Activated CD4-positive, alpha-beta T cell treated with anti-CD3 and anti-CD28 coated beads for 24 hours (primary cell): ENCODE data around the gene CCL23.
"Not testable (repeated sequence)": the region's sequence is repeated elsewhere in the genome, so short reads cannot be mapped to it uniquely, and the experiment has no call there.

Source experiments
- DNase-seq, 2 donors: peaks; one replicate each; pipeline ENCODE4 v3.0.0-alpha.2; 2020; ENCODE audit warnings: low read depth in 2 of 2

The CCL23 gene, protein sequence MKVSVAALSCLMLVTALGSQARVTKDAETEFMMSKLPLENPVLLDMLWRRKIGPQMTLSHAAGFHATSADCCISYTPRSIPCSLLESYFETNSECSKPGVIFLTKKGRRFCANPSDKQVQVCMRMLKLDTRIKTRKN

DNA sequence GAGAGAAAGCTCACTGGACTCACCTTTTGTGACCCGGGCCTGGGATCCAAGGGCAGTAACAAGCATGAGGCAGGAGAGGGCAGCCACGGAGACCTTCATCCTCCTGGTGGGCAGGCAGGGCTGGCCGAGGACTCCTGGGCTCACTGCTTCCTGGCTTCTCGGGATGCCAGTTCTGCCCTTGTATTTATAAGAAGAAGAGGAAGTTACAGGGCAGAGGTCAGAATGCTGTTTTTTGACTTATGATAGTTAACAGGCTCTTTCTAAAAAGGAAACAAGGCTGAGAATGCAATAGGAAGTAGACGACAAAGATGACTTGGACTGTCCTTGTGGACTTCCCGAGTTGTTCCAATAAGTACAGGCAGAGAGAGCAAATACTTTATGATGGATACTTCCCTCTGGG, at the start of gene CCL23:
Gene CCL23, minus strand, starts transcription at position 174 of the 400 bp plus-strand sequence. Its CDS starts 75 bp downstream, at position 99.
- DNase-seq: no peak

DNA sequence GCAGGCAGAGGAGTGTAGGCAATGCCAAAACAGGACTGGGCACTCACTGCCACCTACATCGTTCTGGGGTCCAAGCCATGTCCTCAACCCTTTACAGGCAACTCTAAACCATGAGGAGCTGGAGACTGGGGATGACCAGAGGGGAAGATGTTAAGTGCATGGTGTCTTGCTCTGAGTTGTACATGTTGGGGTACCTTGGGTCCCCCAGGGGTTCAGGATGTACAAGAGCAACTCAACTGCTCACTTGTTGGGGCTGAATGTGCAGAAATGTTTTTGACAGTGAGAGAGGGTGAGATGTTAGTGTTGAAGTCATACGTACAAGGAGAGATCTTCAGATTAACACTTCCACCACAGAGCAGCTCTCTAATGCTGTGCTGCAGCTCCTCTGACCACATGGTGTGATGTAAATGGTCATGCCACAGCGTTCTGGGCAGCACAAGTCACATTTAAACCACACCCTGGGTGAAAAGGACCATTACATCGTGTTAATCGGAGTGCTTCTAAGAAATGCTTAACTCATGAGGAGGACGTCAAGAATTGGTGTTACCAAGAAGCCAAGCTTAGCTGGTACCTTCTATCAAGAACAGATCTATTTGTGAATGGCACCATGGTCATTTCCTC, 48.7 kb upstream of the CCL23 start:
- no peak for DNase-seq

DNA sequence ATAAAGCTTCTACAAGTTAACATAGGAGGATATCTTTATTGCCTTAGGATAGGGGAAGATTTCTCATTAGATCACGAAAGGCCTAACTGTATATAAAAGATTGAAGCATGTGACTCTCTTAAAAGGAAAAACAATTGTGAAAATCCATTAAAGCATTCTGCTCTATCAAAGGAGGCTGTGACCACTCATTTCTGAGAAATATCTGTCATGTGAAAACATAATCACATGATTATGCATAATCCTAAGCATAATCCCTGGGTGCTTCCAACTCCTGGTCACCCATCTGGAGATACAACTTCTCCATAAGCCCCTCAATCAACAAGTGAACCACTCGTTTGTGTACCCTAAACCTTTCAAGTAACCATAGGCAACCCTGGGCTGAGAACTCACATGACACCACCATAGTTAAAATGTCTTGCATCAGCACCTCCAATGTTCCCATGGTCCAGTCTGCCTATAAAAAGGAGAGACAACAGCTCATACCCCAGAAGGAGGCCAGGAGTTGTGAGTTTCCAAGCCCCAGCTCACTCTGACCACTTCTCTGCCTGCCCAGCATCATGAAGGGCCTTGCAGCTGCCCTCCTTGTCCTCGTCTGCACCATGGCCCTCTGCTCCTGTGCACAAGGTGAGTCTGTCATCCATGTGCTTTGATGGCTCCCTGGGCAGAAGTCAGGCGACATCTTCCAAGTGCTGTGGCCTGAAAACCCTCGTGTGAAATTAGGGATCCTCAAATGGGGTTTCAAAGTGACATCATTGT, 46.2 kb upstream of the CCL23 start, which contains the start of gene CCL18:
Gene CCL18, plus strand, starts transcription at position 487 of the 756 bp plus-strand sequence. Its CDS starts 71 bp downstream, at position 558.
- DNase-seq: no peak

DNA sequence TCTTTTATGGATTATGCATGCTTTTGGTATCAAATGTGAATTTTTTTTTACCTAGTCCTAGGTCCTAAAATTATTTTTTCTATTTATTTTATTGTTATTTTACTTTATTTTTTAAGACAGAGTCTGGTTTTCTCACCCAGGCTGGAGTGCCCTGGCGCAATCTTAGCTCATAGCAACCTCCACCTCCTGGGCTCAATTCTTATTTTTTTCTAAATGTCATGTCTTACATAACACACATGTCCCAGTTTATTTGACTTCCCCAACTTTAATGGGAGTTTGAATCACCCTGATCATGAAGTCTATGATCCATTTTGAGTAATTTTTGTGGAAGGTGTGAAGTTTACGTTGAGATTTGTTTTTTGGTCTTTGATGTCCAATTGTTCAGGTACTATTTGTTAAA, 43.0 kb upstream of the CCL23 start:
- DNase-seq: no peak

DNA sequence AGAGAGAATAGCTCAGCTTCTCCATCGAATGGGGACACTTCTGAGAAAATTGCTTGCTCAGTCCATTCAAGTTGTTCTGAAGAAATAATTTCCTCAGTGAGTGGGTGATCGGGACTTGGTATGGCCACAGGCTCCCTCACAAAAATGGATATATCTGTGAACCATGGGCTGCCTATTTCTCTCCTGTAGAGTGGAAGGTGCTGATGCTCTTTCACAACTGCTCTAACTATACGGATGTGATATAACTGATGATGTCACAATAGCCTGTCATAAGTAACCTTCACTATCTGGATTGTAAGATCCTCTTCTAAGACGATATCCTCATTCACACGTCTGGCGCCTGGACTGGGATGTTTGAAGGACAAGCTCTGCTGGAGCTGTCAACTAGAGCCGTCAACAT, 41.6 kb upstream of the CCL23 start:
- no peak for DNase-seq

DNA sequence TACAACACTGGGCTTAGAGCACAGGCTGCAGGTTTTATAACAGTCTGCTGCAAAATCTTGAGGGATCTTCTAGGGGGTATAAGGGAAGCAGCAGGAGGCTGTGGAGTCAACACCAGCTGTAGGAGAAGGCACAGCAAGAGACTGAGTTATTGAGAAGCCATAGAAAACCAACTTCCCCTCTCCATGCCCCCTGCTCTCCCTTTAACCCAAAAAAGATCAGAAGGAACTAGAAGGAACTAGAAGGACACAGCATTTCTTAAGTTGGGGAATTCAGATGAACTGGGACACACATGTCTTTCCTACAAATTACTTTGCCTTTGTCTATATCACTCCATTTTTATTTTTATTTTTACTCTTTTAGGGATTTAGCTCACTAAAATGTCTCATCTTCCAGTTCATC, 40.1 kb upstream of the CCL23 start:
- no peak for DNase-seq

DNA sequence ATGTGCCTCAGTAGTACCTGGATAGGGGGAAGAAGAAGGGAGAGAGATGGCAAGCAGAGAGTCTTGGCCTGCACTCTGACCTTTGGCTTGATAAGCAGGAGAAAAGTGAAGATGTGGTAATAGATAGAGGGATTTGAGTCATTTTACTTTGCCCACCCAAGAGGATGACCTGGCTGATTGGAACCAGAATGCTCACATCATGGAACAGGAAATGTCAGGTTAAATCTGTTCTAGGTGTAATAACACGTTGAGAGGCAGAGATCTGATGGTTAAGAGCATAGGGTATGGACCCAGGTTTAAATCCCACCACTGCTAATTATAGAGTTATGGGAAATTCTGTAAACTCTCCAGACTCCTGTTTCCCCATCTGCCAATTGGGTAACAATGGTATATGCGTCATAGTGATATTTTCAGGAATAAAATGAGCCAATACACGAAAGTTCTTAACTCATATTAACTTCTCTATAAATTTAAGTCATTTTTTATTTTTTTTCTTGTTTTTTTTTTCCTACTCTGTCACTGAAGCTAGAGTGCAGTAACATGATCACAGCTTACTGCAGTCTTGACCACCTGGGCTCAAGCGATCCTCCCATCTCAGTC, 38.2 kb upstream of the CCL23 start:
- no peak for DNase-seq

DNA sequence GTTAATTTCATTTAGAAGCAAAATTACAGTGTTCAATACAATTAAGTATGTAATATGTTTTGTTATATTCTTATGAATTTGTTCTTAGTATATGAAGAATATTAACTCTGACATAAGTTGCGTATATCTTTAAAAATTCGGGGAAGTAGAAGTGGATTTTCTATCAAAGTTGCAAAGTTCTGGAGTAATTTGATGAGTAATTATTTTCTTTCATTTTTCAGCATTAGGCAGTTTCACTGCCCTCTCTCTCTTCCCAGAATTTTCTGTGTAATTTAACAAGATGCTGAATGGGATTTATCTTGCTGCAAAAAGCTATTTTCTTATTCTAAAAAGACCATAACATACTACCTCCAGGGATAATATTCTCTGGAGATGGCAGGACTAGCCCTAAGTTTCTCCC, 37.4 kb upstream of the CCL23 start:
- DNase-seq: no peak

DNA sequence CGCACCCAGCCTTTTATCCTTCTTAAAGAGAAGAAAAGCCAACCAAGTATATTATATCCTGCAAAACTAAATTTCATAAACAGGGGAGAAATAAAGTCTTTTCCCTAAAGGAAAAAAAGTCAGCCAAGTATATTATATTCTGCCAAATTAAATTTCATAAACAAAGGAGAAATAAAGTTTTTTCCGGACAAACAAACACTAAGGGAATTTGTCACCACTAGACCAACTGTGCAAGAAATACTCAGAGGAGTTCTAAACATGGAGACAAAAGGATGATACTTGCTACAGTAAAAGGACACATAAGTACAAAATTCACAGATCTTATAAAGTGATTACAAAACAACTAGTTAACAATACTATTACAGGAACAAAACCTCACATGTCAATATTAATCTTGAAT, 31.9 kb upstream of the CCL23 start:
- no peak for DNase-seq

DNA sequence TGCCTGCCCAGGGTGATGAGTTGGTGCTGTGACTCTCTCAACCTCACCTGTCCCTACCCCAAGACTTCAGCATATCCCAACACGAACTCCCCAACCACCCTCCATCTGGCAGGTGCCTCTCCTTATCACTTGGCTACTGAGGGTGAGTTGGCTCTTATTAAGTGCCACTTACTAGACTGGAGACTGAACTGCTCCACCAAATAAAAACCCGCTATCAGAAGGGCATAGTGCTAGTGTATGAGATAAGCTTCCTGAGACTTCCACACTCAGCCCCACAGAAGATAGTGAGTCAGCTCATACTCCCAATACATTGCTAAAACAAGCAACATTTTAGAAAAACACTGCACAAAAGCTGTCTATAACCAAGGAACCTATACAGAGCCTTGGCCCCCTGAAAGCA, 30.3 kb upstream of the CCL23 start:
- no peak for DNase-seq

DNA sequence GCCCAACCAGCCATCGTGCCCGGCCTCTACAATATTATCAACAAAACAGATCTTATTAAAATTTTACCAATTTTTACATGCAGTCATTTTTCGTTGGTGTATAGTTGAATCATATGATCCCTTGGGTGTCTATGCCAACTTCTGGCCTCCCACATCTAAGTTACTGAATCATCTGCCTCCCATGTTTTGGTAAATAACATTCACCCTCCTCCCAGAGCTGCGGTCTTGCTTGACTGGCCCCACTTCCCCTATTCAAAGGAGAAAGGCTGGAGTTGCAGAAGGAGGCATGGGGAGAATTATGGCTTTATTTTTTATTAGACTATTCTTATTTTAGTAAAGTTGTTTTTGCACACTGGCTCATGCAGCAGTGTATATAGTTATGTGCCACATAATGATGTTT, 18.5 kb upstream of the CCL23 start:
- no peak for DNase-seq

DNA sequence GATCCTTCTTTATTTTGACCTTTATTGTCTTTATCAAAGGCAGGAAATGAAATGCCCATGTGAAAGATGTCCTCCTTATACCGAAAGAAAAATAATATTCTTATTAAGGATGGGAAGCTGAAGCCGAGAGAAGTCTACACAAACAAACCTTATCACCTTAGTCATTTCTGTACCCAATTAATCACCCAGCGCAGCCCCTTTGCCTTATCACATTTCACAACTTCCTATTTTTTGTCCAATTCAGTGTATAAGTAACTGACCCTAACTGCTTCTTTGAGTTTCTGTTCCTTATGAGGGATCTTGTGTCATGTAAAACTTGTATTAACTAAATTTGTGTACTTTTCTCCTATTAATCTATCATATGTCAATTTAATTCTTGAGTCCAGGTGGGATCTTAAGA, 16.4 kb upstream of the CCL23 start:
- no peak for DNase-seq

DNA sequence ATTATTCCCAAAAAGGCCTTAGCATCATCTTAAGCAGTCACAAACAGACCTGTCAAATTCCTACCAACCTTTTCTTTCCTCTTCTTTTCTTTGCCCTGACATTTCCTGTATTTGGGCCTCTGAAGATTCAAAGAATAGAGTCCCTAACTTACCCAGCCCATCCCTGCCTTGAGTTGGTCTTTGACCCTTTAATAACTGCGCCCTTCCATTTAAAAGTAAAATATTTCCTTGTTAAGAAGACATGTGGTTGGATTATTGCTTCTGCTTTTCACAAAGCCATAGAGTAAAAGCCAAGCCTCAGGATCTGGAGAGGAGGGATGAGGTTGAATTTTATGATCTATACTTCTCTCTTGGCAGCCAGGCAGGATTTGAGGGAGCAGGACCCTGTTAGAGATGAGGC, 13.2 kb upstream of the CCL23 start:
- DNase-seq: no peak

DNA sequence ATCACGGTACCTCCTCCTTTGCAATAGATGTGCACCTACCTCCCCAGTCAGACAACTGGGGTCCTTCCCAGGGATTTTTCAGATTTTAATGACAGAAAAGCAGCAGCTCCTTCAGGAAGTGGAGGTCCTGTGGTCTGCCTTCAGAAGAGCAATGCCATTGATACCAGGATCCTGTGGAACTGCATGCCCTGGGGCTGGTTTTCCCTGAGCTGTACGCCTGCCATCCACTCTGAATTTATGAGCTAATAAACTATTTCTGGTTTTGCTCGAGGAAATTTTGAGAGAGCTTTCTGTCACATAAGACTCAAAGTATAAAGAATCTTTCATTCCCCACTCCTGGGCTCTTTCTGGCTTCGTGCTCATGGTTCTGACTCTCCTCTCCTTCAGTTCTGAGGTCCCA, 10.0 kb upstream of the CCL23 start:
- DNase-seq: no peak

DNA sequence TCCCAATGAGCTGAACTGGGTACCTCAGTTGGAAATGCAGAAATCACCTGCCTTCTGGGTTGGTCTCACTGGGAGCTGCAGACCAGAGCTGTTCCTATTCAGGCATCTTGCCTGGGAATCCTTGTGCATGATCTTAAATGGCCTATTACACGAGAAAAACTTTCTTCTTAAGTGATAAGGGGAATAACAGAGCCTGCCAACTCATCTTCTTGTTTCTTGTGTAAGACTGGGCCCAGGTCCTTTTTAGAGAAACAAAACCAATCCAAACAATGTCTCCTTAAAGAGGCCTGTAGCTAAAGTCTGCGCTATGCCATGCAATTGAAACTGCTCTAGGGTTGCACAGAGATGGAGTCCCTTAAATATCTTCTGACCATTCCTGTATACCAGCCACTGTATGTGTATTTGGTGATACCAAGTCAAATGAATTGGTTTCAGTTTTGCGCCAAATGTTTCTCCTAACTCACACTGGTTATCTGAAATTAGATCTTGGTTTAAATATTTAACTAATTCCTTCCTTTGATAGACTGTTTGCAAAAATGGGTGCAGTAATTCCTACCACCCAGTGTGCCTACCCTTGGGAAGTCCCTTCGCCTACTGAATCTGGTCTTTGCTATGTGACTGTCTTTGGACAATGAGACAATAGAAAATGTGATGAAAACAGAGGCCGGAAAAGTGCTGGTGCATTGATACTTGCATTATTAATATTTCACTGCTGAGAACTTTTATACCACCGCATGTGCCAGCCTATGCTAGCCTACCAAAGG, 6.5 kb upstream of the CCL23 start:
- DNase-seq: no peak

DNA sequence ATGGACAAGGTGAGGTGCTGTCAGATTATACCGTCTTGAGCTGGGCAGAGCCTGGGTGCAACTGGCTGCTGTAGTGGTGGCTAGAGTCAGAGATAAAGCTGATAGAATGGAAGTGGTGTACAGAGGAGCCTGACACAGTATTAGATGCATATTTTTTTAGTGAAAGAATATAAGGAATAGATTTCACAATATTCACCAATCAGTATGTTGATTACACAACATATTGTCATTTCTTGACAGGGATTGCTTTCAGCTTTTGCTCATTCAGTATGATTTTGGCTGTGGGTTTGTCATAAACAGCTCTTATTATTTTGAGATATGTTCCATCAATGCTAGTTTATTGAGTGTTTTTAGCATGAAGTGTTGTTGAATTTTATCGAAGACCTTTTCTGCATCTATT, 1.7 kb upstream of the CCL23 start:
- no peak for DNase-seq

DNA sequence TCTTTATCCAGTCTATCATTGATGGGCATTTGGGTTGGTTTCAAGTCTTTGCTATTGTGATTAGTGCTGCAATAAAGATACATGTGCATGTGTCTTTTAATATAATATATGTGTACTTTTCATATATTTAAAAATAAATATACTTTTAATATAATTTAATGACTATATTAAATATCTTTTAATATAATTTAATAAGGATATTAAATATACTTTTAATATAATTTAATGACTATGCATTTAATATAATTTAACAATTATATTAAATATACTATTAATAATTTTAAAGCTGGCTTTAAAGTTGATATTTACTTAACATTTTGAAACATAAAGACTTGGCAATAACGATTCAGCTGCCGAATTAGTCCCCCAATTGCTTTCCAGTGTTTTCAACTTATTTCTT, 1.2 kb downstream of the CCL23 start:
- no peak for DNase-seq

DNA sequence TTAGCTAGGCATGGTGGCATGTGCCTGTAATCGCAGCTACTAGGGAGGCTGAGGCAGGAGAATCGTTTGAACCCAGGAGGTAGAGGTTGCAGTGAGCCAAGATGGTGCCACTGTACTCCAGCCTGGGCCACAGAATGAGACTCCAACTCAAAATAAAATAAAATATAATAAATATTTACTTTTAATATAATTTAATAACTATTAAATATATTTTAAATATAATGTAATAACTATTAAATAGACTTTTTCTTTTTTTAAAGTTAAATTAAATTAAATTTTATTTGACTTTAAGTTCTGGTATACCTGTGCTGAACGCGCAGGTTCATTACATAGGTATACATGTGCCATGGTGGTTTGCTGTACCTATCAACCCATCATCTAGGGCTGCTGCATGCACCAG, 1.9 kb downstream of the CCL23 start:
- not testable (repeated sequence) for DNase-seq

DNA sequence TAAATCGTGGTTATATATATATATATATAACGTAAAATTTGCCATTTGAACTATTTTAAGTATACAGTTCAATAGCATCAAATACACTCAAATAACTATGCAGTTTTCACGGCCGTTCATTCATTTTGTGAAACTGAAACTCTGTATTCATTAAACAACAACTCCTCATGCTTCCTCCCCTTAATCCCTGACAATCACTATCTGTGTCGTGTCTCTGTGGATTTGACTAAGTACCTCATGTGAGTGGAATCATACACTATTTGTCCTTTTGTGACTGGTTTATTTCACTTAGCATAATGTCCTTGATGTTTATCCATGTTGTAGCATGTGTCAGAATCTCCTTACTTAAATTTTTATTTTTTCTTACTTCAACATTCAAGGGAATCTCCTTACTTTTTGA, 2.8 kb downstream of the CCL23 start:
- no peak for DNase-seq

DNA sequence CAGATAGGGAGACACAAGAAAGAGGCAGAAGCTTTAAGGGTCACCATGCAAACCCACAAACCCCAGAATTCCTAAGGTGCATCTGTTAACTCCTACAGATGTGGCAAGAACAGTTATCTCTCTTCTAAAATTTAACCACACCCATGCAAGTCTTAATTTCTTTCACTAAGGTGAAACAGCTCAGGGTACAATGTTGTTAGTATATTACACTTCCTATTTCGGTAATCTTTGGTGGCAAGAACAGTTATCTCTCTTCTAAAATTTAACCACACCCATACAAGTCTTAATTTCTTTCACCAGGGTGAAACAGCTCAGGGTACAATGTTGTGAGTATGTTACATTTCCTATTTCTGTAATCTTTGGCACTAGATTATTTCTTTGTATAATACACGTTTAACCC, 6.6 kb downstream of the CCL23 start:
- DNase-seq: no peak

DNA sequence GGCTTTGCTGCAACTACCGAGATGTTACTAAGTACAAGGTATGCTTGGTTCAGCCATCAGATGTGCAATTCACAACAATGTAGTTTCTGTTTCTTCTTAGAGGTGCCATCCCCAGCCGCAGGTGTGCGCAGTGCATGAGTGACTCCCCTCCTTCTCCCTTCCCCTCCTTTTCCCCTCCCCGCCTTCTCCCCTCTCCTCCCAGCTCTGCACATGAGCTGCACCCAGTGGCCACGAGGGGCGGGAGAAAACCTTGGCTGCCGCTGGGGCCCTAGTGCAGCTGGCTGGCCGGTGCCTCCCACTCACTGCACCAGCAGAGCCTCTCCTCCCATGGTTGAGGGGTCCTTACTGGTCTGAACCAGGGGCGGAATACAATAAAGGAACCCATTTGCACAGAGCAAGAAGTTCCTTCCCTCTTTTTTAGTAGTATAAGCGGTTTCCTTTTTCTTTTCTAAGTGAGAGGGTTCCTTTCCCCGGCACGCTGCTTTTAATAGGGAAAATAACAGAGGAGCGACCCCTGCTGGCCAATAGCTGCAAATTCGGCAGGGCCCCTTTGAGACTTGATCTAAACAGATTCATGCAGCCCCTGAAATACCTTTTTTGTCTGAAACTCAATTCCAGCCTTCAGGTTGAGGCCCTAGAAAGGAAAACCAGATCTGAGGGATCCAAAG, 8.6 kb downstream of the CCL23 start:
- no peak for DNase-seq
